ENCODE results near the gene SOX13.

GRCh38 chr1:204174958-204175357, 102.0 kb downstream of the SOX13 start:
- TF ChIP-seq POLR2AphosphoS5 (IDR thresholded peaks at IDR 0.05; ENCODE audit: low read depth) (no peak), GABPA (IDR thresholded peaks at IDR 0.05; ENCODE audit: low read depth) (no peak), SPI1 (IDR thresholded peaks at IDR 0.05; ENCODE audit: borderline replicate concordance, low read depth) (no peak)
- TF ChIP-seq, protein P1, sequence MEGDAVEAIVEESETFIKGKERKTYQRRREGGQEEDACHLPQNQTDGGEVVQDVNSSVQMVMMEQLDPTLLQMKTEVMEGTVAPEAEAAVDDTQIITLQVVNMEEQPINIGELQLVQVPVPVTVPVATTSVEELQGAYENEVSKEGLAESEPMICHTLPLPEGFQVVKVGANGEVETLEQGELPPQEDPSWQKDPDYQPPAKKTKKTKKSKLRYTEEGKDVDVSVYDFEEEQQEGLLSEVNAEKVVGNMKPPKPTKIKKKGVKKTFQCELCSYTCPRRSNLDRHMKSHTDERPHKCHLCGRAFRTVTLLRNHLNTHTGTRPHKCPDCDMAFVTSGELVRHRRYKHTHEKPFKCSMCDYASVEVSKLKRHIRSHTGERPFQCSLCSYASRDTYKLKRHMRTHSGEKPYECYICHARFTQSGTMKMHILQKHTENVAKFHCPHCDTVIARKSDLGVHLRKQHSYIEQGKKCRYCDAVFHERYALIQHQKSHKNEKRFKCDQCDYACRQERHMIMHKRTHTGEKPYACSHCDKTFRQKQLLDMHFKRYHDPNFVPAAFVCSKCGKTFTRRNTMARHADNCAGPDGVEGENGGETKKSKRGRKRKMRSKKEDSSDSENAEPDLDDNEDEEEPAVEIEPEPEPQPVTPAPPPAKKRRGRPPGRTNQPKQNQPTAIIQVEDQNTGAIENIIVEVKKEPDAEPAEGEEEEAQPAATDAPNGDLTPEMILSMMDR (IDR thresholded peaks at IDR 0.05; ENCODE audit: insufficient read depth, low read length): no peak
- TF ChIP-seq, protein P2, sequence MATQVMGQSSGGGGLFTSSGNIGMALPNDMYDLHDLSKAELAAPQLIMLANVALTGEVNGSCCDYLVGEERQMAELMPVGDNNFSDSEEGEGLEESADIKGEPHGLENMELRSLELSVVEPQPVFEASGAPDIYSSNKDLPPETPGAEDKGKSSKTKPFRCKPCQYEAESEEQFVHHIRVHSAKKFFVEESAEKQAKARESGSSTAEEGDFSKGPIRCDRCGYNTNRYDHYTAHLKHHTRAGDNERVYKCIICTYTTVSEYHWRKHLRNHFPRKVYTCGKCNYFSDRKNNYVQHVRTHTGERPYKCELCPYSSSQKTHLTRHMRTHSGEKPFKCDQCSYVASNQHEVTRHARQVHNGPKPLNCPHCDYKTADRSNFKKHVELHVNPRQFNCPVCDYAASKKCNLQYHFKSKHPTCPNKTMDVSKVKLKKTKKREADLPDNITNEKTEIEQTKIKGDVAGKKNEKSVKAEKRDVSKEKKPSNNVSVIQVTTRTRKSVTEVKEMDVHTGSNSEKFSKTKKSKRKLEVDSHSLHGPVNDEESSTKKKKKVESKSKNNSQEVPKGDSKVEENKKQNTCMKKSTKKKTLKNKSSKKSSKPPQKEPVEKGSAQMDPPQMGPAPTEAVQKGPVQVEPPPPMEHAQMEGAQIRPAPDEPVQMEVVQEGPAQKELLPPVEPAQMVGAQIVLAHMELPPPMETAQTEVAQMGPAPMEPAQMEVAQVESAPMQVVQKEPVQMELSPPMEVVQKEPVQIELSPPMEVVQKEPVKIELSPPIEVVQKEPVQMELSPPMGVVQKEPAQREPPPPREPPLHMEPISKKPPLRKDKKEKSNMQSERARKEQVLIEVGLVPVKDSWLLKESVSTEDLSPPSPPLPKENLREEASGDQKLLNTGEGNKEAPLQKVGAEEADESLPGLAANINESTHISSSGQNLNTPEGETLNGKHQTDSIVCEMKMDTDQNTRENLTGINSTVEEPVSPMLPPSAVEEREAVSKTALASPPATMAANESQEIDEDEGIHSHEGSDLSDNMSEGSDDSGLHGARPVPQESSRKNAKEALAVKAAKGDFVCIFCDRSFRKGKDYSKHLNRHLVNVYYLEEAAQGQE (IDR thresholded peaks at IDR 0.05; ENCODE audit: insufficient replicate concordance, low read depth): no peak
